ENCODE data around the gene ITPK1.

ITPK1 gene

DNA sequence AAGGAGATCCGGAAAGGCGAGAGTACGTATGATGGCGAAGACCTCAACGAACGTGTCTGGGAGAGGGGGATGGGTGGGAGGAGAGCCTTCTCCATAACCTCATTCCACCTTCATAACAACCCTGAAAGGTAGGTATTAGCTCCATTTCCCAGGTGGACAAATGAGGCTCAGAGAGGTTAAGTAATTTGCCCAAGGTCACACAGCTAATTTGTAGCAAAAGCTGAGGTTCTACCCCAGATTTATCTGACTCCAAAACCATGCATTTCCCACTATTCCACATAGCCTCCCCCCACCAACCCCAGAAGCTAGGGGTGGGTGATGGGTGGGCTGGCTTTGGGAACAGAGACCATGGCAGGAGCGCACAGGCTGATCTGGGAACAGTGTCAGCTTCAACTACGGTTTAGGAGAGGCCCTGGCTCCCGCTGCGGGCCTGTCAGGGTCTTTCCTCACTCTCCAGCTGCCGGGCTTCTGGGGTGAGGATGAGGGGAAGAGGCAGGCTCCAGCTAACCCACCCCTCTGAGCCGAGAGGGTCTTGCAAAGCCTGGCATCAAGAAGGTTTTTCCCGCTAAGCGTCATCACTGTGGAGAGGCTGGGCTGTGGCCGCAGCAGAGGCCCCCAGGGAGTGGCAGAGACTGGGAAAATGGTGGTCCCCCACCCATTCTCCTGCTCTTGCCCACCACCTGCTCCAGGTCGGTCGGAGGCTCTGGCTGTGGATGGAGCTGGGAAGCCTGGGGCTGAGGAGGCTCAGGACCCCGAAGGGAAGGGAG is 183.9 kb downstream of the ITPK1 start:
- no peak for DNase-seq

DNA sequence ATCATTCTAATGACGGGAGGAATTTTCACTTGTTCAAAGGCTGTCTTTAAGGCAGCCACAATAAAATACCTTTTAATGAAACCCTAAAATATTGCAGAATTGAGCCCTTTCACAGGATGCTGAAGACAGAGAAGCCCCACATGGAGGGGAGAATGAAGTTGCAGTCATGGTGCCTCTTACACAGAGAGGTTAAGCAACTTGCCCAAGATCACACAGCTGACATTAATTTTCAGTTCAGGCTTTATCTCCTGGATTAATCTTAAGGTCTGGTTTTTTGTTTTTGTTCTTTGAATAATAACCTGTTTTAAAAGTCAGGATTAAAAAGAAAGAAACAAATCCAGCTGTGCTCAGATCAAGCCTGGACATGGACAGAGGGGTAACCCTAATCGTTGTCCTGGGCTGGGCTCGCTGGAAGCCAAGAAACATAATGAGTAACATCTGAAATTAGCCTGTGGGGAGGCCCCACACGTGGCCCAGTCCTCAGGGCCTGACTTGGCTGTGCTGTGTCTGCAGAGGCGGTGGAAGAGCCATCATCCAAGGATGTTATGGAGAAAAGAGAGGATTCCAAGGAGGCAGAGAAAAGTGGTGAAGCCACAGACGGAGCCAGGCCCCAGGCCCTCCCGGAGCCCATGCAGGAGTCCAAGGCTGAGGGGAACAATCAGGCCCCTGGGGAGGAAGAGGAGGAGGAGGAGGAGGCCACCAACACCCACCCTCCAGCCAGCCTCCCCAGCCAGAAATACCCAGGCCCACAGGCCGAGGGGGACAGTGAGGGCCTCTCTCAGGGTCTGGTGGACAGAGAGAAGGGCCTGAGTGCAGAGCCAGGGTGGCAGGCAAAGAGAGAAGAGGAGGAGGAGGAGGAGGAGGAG is 184.8 kb downstream of the ITPK1 start:
- no peak for DNase-seq

- DNase-seq = no peak
Measured at GRCh38 chr14:92929689-92930608, 185.8 kb downstream of the ITPK1 start.

DNA sequence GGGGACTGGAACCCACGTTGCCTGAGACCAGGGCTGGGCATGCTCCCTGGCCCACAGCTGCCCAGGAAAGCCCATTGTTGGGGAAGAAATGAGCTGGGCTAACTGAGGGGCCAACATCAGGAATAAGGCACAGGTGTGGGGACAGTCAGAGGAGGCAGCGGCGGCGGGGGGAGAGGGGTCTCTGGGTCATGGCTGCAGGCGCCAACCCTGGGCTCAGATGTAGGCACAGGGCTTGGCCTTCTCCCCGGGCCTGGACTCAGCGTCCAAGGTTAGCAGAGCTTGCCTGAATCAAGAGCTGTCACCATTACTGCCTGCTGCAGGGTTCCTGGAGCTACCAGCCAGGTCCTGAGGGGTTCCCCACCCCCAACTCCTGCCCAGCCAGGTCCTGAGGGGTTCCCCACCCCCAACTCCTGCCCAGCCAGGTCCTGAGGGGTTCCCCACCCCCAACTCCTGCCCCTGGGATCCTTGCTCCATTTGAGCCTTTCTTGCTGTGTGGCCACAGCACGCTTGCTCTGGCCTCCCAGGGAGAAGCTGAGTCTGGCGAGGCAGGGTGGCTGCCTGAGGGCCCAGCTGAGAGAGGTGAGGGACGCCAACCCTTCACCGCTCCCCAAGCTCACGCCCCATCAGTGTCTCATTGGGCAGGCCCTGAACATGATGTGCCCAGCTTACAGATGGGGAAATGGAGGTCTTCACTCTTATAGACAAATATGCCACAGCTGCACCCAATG is 186.6 kb downstream of the ITPK1 start:
- DNase-seq = no peak

DNA sequence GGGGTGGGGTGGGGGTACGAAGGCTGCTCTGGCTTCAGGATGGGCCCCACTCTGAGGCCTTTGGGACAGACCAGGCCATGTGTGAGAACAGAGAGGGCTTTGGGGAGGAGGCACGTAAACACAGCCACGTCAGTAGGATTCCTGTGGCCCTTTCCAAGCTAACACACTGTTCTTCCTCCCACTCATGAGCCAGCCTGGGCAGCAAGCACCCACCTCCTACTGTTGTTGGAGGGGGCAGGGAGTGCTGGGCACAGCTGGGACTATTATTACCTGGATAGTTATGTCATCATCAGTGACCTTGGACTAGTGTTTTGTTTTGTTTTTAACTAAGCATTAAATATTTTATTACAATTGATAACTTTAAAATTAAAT is 187.5 kb downstream of the ITPK1 start:
- DNase-seq = no peak

GRCh38 chr14:92927349-92928257 is 188.1 kb downstream of the ITPK1 start:
- no peak for DNase-seq

DNA sequence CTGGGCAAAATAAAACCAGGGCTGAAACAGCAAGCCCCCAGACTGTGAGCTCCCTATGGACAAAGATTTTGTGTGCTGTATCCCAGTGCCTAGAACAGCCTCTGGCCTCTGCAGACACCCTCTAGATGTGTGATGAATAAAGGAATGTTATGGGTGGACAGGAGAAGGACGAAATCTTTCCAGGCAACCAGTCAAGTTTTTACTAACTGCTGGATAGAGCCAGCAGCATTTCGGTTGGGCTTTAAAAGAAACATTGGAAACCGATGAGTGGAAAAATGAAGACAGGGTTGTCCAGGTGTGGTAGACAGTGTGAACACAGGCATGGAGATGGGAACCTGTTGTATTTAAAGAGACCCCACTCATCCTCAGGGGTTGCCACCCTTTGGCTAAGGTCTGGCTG is 188.8 kb downstream of the ITPK1 start:
- no peak for DNase-seq

DNA sequence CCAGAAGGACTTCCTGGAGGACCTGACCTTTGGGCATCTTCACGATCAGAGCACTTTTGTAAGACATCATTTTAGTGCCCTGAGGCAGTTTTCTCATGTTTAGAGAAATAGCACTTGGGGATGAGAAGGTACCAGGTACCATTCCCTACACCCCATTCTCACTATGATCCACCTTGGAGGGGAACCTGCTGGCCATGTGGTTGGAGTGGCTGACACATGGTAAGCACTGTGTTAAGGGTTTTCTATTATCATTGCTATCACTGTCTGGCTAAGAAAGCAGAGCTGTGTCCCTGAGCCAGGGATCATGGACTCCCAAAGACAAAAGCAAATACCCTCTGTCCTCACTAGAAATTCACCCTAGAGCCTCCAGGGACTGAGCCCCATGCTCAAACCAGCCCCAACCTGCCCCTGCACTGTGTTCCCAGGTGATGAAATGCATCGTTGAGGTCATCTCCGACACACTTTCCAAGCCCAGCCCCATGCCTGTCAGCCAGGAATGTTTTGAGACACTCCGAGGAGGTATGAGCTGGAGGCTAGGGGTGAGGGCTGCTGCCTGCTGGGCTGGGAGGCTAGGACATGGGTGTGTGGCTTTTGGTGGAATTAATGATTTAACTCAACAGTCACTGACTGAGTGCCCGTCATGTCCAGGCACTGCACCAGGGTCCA is 189.4 kb downstream of the ITPK1 start:
- no peak for DNase-seq

DNA sequence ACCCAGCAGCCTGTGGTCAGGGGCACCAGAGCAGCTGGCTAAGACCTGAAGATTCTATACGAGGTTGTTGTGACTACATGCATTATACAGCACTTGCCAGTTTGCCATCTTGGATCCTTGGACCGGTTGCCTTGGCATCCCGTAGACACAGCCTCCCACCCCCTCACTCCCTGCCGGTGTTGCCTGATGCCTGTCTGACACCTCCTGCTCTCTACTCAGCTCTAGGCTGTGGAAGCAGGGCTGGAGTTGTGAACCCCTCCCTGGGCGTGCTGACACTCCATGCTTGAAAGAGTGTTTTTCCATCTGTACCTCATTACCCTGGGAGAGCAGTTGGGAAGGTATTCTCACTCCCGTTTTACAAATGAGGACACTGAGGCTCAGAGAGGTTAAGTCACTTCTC is 190.3 kb downstream of the ITPK1 start:
- DNase-seq = no peak

DNA sequence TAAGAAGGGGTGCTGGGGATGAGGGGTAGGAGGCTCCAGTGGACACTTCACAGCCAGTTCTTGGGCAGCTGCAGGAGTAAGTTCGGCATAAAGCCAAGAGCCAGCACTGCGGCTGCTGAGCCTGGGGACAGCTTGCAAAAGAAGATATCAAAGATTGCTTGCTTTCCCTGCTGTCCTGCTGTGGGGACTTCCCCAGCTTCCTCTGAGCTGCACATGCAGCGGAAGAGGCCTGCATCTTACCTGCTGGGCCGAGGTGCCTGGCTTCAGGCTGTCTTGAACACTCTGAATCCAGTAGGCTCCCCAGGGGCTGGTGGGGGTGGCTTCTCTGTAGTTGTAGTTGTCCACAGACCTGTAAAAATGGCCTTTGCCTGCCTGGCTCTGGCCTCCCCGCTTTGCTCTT is 191.5 kb downstream of the ITPK1 start:
- DNase-seq = no peak

DNA sequence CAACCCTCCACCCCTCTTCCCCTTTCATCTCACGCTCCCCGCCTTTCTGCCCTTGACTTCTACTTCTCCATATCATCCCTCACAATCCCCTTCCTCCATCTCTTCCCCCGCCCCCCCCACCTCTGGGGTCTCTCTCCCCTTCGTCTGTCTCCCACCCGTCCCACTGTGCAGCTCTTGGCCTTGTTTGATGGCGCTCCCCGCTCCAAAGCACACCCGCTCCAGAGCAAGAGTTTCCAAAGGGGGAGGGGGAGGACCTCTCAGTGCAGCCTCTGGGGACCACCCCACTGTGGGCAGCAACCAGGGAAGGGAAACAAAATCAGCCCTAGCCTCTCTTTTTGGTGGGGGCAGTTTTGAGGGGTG is 192.0 kb downstream of the ITPK1 start:
- DNase-seq = no peak

DNA sequence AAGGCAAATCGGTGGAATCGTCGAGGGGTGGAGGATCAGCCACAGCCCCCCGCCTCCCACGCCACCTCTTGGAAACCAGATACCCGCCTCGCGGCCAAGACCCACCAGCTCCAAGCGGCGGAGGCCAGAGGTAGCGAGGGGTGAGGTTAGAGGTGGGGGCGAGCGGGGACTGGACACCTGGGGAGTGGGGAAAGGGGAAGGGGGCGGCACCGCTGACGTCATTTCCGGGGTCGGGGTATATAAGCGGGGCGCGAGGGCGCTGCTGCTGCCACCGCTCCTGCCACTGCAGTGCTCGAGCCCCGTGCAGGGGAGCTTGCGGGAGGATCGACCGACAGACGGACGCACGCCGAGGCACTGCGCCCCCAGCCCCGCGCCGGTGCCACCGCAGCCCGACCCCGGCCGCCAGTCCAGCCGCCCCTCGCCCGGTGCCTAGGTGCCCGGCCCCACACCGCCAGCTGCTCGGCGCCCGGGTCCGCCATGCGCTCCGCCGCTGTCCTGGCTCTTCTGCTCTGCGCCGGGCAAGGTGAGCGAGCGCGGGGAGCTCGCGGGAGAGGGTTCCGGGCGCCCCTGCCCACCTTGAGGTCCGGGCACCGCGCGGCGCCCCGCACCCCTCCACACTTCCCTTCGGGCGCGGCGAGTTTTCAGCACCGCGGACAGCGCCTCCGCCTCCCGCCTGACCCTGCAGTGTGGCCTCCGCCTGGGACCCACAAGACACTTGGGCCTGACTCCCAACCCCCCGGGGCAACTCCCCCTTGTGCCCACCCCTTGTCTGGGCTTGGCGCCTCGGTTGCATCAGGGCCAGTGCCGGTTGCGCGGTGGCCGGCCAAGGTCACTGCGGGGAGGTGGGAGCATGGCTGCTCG is 192.6 kb downstream of the ITPK1 start, which contains the start of gene CHGA:
TSS of gene CHGA (plus strand) at position 268 of the 861 bp plus-strand sequence. CDS start at position 478, 210 bp downstream.
- DNase-seq = no peak

- DNase-seq = no peak
Measured at GRCh38 chr14:92922155-92922735, 193.5 kb downstream of the ITPK1 start.

- no peak for DNase-seq
Measured at GRCh38 chr14:92920001-92920400, 195.7 kb downstream of the ITPK1 start.

DNA sequence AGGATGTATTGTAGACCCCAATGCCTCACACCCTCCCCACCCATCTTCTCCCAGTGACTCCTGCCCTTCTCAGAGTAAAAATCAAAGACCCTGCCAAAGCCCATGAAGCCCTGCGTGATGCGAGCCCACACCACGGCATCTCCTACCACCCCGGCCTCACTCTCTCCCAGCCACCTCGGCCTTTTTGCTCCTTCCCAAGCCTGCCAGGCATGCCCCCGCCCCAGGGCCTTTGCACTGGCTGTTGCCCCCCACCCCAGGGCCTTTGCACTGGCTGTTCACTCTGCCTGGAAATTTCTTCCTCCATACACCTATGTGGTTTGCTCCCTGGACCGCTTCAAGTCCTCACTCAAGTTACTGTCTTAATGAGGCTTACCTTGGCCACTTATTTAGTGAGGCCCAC is 197.8 kb downstream of the ITPK1 start:
- DNase-seq = no peak

DNA sequence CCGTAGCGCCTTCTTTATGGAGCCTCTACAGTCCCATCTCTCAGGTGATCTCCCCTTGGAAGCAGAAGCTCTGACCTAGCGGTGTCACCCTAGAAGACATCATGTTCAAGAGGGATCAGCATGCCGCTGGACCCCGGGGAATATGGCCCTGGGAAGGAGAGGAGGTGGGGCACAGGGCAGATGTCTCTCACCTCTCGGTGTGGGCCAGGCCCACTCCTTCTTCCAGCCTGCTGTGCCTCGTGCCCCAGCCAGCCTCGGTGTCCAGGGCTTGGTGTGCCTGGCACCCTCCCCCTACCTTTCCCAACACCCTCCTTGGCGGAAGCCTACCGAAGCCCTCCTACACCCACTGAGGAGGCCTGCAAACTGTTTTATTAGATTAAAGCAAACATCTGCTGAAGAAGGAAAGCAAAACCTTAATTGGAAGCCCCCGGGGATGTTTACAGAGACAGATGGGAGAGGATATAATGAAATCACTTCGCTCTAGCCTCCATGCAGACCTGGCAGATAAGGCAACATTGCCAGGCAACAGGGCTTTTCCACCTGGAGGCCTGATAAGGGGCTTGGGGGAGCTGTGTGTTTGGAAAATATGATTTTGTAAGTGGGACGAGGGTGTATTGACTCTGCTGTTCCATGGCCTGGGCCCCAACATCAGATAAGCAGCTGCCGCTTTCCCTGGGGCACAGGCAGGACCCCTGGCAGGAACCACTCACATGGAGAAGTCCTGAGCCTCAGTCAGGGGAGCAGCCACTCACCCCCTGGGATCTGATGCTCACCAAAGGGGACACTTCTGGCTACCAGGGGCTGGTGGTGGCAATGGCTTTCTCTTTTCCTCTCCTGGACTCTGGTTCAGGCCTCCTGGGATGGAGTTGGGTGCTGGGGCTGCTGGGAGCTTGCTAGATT is 198.4 kb downstream of the ITPK1 start:
- DNase-seq = no peak

- no peak for DNase-seq
Measured at GRCh38 chr14:92916201-92916600, 199.5 kb downstream of the ITPK1 start.

DNA sequence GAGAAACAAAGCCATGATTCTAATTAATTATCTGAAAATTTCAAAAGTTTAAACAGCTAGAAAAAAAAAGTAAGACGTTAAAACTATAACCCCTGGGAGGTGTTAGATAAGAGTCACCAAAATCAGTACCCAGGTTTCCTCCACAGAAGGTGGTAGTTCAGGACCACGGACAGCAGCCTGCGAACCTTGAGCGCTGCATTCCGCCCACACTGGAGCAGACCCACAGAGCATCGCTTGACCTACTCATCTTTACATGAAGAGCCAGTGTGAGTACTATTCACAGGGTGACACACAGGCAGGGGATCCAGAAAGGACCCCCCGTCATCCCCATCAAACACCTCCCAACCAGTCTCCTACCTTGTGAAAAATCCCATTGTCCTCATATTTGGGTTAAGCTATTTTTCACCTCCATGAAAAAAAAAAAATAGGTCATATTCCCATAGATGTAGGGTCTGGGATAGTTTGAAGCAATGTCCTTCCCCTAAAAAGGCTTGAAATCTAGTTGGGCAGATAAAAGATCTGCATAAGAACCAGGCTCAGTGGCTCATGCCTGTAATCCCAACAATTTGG is 201.6 kb downstream of the ITPK1 start:
- DNase-seq = no peak

Data from AML-193 (cell line).